Motor neuron (in vitro differentiated cells): ENCODE results near the gene P2RY1. TPM values are rescaled to one million over a fixed set of nuclear protein-coding genes. Genes with fewer than 3 reads are reported as not detected.
A peak's percentile ranks its signal among the peaks of the same experiment; 100 is the strongest.

Source experiments
- ATAC-seq, 8 experiments: fragments of 200-7000 bp; cut with Tn5 transposase; replicated peaks in 6 of 8; 2 replicates each; pipeline ENCODE4 v1.8.0; 2021; ENCODE audit warnings: mild to moderate bottlenecking in 8 of 8, moderate library complexity in 8 of 8
- H3K27ac ChIP-seq, 2 donors: fragments of 250-450 bp; sonication (Bioruptor Pico); 2 replicates each; pipeline ENCODE4 v1.9.0; 2021; ENCODE audit warnings: antibody characterized with exemption in 2 of 2, mild to moderate bottlenecking in 2 of 2, moderate library complexity in 1 of 2
- H3K4me1 ChIP-seq, 2 donors: fragments of 250-450 bp; sonication (Bioruptor Pico); replicated peaks in 1 of 2; 2 replicates each; pipeline ENCODE4 v1.6.1; 2021; ENCODE audit warnings: antibody characterized with exemption in 2 of 2, mild to moderate bottlenecking in 2 of 2, moderate library complexity in 1 of 2
- H3K4me3 ChIP-seq, 5 donors: fragments of 250-450 bp; sonication (Bioruptor Pico); 2 replicates each; pipeline ENCODE4 v1.9.0; 2021; ENCODE audit warnings: antibody characterized with exemption in 5 of 5, mild to moderate bottlenecking in 5 of 5, moderate library complexity in 4 of 5
- WGBS, 10 experiments: fragments of 450-650 bp; shearing (Covaris generic); methylation state at CpG; one replicate each; pipeline ENCODE4 v1.0.0; 2022; 5-methylcytosine and 5-hydroxymethylcytosine counted together
- in situ Hi-C, 9 experiments: fragments of 400-800 bp; cut with MboI; loops; one replicate each; pipeline ENCODE4 v1.15.0; 2021; ENCODE audit warnings: low sequenced_read_pairs in 9 of 9, low pct_unique_long_range_greater_than_20kb in 2 of 9; ENCODE audit not compliant: unreplicated experiment in 9 of 9
- total RNA-seq, 8 experiments: library from RNA; unstranded; fragments of 300-600 nt; gene quantifications; 2 replicates each; pipeline versions ENCODE4 v1.2.3 to v1.2.4, GENCODE V29; 2022

The P2RY1 gene, protein sequence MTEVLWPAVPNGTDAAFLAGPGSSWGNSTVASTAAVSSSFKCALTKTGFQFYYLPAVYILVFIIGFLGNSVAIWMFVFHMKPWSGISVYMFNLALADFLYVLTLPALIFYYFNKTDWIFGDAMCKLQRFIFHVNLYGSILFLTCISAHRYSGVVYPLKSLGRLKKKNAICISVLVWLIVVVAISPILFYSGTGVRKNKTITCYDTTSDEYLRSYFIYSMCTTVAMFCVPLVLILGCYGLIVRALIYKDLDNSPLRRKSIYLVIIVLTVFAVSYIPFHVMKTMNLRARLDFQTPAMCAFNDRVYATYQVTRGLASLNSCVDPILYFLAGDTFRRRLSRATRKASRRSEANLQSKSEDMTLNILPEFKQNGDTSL
- total RNA-seq: 10 to 100 TPM in 2 of 8 experiments, 1 to 10 TPM in 6; 1.5 to 15.3 (median 2.3) TPM

DNA sequence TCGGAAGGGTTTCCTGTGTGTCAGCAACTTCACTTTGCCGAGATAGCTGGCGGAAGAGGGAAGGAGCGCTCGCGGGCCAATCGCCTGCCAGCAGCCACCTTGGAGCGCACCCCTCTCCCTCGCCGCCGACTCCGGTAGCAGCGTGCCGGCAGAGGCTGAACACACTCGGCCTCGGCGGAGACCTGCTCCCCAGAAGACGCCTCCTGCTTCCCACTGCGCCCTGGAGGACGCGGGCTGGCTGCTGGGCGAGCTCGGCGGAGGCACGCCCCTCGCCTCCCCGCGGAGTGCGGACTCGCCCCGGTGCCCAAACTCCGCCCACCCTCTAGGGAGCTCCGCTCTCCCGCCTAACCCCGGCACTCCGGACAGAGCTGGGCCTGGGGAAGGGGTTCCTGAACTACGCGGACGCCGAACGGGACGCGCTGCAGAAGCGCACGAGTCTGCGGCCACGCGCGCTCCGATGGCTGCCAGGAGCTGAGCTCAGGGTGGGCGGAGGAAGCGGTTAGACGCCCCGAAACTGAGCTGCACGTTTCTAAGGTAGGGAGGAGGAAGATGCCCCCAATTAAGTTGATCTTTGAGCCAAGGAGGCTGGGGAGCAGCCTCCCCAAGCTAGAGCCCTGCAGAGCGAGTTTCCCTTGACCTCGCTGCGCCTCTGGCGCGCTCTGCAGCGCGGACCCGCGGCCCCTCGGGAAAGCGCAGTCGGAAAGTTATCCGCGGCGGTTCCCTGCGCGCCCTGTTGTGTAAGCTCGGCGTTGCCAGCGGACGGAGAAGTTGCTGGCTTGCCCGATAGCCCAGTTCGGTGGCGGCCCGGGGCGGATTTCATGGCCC, at the start of gene P2RY1:
Gene P2RY1, plus strand, starts transcription at position 356 of the 825 bp plus-strand sequence. CDS start 652 bp downstream, outside the sequence.
- H3K27ac ChIP-seq: peak within 1 kb of the TSS in 1 of 2 donors; percentile 30
- peak; percentile 80 to 90 (median 88) for ATAC-seq
- H3K4me3 ChIP-seq: peak within 1 kb of the TSS; percentile 48 to 74 (median 59)
- in situ Hi-C loops: no loop called here
- no peaks in the 10 kb centered on the region for H3K4me1 ChIP-seq
- WGBS, 10 experiments: 0 to 1% (median 0%) methylated on average over 1 to 39 of the region's 81 CpGs; no CpG with 5 or more reads in 5 of the 10 experiments

DNA sequence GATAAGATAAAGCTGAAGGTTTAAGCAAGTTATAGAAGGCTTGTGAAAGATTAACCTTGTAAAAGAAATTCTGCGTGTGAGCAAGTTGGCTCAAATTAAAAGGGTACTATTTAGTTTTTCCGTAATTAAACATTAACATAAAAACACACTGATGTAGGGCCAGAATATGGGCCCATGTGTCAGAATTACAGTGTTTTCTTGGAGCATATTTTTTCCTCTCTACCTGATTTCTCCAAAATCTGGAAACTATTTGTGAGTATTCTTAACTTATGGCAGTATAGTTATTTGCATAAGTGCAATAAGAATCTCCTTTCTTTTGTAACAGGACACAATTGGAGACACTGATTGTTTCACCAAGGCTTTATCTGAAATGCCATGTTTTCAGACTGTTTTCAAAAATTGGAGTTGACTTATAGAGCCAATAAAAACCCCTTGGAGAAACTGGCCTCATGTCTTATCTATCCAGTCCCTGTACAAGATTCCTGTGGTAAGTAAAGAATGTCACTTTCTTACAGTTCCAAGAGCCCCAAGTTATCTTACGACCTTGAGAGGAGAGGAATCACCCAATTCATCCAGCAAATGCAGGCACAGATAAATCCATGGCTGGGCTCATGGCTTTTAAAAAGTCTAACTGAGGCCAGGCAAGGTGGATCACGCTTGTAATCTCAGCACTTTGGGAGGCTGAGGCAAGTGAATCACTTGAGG, 47.8 kb upstream of the P2RY1 start:
- ATAC-seq: no peak
- Histone ChIP-seq H3K4me1 (peaks cover 0 to 6% of the 10 kb centered on the region in 2 donors), H3K27ac (no peak overlapping the region), H3K4me3 (no peak overlapping the region)
- in situ Hi-C loops: no loop called here
- WGBS, 10 experiments: 40 to 92% (median 52%) methylated on average over 2 to 4 of the region's 4 CpGs

DNA sequence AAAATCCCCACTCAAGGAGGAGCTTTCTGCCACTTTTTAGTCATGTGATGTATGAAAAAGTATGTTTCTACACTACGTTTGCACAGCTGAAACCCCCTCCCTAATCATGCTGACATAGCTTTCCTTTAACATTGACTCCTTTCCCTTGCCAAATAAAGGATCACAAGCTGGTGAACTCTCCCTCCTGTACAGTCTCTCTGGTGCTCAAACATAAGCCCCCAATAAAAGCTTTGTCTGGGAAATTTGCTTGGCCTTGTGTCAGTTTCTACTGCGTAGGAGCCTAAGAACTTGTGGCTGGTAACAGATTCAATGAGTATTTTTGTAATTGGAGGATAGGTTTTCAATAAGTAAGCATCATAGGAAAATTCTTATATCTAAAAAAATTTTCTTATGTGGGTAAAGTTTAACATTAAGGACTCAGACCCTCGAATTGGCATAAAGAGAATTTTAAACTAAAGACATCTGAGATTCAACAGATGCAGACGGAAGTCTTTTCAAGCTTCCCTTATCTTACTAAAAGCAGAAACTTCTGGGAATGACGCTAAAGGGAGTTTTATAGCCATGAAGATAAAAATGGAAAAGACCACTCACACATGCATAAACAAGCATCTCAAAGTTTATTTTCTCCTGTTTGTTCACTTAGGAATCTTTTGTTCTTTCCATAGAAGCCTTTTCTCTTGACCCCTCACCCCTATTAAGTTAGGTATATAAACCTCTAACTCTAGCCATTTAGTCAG, 44.1 kb upstream of the P2RY1 start:
- no peak for ATAC-seq
- WGBS, 10 experiments: 40 to 96% (median 65%) methylated on average over 2 to 5 of the region's 5 CpGs
- in situ Hi-C loops: no loop called here
- Histone ChIP-seq H3K4me1 (no peaks in the 10 kb centered on the region), H3K27ac (no peak overlapping the region), H3K4me3 (no peak overlapping the region)

DNA sequence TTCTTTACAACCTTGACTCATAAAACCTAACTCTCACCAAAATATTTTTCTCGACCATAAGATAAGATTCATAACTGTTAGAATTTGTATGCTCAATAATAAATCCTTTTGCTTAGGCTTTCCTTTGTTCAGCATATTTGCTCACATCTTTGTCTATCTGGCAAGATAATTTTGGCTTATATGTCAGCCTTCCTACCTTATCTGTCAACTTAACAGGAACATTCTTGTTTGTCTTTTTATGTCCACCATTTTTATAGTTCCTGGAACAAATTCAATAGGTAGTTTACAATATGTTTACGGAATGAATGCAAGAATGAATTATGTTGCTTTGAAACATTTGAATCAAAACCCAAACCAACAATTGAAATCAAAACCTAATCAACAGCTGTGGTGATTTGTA, 41.0 kb upstream of the P2RY1 start:
- Histone ChIP-seq H3K27ac (no peak overlapping the region), H3K4me1 (no peaks in the 10 kb centered on the region), H3K4me3 (no peak overlapping the region)
- in situ Hi-C loops: no loop called here
- no peak for ATAC-seq
- WGBS, 10 experiments: 53 to 100% (median 90%) methylated on average over 1 to 2 of the region's 2 CpGs

DNA sequence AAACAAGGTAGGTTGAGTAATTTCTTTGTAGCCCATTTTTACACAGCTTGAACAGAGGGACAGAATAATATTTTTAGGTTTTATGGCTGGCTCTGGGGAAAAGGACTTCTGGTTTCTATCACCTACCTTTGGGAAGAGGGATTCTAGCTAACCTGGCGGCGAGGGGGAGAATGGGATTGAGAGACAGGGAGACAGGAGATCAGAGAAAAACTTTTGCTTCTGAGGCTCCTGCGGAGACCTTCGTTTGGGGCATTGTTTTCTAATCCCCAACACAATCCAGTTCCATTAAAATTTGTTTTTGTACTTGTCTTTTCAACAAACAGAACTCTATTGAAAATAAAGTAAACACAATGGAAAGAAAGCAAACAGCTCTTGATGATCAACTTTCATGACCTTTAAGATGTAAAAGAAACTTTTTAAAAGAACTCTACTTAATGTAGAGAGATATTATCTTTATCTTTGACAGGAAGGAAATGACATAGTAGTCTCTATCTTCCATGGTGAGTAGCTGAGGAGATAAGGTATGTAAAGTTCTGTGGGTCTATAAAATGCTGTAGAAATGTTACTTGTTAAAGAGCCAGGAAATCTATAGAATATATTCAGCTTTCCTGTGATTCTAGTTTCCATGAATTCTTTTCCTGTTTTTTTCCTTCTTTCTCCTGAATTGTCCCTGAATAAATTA, 37.0 kb upstream of the P2RY1 start:
- in situ Hi-C loops: no loop called here
- WGBS, 10 experiments: 38 to 94% (median 70%) methylated on average over 2 to 4 of the region's 4 CpGs; no CpG with 5 or more reads in 2 of the 10 experiments
- Histone ChIP-seq H3K4me3 (no peak overlapping the region), H3K27ac (no peak overlapping the region), H3K4me1 (no peaks in the 10 kb centered on the region)
- no peak for ATAC-seq

DNA sequence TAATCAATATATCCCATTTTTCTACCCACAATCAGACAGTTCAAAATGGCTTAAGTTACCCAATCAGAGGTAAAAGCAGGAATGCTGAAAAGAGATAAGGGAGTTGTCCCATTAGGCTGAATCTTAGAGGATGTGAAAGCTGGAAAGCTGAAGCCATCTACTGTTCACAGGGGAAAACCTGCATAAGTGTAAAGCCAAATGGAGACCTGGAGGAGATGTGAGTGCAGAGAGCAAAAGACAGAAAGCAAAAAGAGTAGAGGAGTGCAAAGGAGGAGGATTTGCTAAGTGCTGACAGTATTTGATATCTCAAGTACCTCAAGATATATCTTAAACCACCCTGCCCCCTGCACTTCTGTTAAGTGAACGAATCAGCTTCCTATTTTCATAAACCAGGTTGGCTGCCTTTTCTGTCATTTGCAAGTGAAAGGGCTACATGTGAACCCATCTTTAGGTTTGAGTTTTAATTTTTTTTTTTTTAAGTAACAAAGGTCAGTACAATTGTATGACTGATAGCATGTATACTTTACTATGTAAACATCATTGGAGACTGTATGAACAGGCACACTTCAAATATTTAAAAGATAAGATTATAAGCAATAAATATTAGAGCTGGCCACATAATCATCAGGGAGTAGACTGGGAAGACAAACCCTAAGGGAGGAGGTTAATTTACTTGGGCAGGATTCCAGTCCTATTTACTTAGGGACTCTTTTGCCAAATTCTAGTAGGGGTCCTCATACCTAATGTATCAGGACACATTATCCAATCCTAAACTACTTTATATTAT, 22.8 kb upstream of the P2RY1 start:
- ATAC-seq: no peak
- no peaks in the 10 kb centered on the region for H3K4me1 ChIP-seq

DNA sequence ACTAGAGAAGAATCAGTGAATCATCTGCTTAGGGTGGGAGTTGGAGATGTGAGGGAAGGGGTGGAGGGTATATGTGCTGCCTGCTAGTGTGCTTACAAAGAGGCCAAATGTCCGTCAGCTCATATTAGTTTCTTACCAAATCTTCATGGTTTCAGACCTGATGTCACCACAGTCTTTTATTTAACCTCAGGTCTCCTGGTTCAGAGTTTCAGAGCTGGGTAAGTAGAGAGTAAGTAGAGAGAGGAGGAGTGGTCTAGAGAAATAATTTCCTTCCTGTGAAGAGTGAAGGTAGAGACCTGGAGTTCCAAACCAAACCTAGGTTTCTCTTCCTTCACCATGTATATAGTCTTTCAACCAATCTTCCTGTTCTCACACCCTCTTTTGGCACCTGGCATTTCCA, 17.5 kb upstream of the P2RY1 start:
- WGBS, 10 experiments: 60 to 75% methylated on average over 1 of the region's 1 CpG; no CpG with 5 or more reads in 8 of the 10 experiments
- ATAC-seq: no peak
- no peaks in the 10 kb centered on the region for H3K4me1 ChIP-seq
- H3K4me3 ChIP-seq: no peak overlapping the region
- in situ Hi-C loops: no loop called here
- H3K27ac ChIP-seq: no peak overlapping the region

More for the DNA sequence above, 22.8 kb upstream of the P2RY1 start:
- Histone ChIP-seq H3K4me3 (no peak overlapping the region), H3K27ac (no peak overlapping the region)
- WGBS, 10 experiments: 60 to 100% (median 83%) methylated on average over 1 of the region's 1 CpG; no CpG with 5 or more reads in 3 of the 10 experiments
- in situ Hi-C loops: no loop called here

DNA sequence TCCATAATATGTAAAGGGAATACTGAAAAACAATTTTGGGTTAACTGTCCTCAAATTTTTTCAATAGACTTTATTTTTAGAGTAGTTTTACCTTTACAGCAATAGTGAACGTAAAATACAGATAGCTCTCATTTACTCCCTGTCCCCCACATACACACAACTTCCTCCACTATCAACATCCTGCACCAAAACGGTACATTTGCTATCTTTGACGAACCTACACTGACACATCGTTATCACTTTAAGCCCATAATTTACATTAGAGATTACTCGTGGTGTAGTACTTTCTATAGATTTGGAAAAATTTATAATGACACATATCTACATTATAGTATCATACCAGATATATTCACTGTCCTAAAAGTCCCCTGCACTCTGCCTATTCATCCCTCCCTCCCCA, 16.9 kb upstream of the P2RY1 start:
- no peak overlapping the region for H3K27ac ChIP-seq
- H3K4me1 ChIP-seq: no peaks in the 10 kb centered on the region
- WGBS, 10 experiments: 36 to 93% (median 74%) methylated on average over 1 to 5 of the region's 5 CpGs
- ATAC-seq: no peak
- H3K4me3 ChIP-seq: no peak overlapping the region
- in situ Hi-C loops: no loop called here

DNA sequence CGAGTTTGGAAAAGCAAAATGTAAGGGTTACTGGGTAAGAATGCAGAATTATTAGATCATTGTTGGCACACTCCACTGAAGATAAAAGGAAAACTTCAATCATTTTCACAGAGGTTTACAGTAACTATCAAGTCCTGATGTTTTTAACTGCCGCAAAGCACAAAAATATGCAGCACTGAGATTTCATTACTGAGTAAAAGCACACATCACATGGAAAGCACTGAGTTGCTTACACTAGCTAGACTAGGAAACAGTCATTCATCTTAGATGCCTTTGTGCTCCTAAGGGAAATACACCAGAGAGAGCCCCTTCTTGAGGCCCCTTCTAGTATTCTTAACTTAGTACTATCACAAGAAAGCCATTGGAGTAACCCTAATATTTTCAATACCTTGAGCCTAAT, 11.8 kb upstream of the P2RY1 start:
- in situ Hi-C loops: no loop called here
- WGBS, 10 experiments: 33 to 100% (median 86%) methylated on average over 1 to 2 of the region's 2 CpGs; no CpG with 5 or more reads in 3 of the 10 experiments
- ATAC-seq: peak in 1 of 8 experiments; percentile 72
- Histone ChIP-seq H3K27ac (no peak overlapping the region), H3K4me3 (no peak overlapping the region), H3K4me1 (no peaks in the 10 kb centered on the region)

DNA sequence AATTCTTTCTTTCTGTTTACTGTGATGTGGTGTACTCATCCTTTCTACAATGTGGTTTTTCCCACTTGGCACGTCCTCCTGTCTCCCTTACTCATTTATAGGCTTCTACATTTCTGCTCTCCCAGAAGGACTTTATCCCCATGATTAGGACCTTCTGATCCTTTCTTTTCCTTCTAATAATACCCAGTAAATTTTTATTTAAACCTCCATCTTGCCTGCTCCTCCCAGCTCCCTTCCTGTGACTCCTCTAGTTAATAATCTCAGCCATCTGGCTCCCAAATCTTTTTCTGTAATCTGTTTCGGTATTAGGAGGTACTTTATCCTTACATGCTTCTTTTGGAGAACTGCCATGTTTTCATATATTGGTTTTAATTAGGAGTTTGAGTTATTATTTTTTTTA, 11.2 kb upstream of the P2RY1 start:
- H3K4me3 ChIP-seq: no peak overlapping the region
- 28 to 100% (median 91%) methylated on average over 1 to 2 of the region's 2 CpGs for WGBS, 10 experiments
- in situ Hi-C loops: no loop called here
- no peak for ATAC-seq
- H3K4me1 ChIP-seq: no peaks in the 10 kb centered on the region
- no peak overlapping the region for H3K27ac ChIP-seq

DNA sequence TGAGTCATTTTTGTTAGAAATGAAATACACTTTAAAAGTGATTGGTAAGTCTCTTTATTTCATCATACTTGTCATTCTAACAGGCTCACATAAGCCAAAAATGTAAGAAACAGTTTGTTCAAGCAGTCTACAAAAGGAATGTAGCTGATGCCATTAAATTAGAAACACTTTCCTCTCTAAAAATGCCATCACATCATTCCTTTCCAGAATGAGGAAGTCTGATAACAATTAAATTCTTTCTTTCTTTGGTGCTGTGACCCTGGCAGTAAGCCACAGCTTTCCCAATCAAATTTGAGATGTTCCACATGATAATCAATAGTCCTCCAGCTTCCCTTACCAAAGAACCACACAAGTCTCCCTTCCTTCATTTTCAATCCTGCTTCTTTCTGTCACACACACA, 9.4 kb upstream of the P2RY1 start:
- no peak for ATAC-seq
- no peak overlapping the region for H3K4me3 ChIP-seq
- in situ Hi-C loops: no loop called here
- H3K27ac ChIP-seq: no peak overlapping the region
- no peaks in the 10 kb centered on the region for H3K4me1 ChIP-seq

DNA sequence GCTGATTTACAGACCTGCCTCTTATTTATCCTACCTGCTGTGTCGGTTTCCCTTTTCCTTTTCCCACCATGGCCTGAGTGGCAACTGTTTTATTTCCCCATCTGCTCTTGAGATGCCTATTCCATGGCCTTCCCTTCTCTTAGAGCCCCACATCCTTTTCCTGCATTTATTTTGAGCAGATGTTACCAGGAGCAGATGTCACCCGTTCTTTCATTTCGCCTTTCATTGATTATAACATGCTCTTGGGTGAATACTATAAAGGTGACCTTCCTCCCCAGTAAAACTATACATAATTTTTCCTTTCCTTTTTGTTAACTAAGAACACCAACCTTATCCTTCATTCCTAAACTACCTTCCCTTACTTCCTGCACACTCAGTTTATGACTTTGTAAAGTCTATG, 8.5 kb upstream of the P2RY1 start:
- no peak overlapping the region for H3K27ac ChIP-seq
- in situ Hi-C loops: no loop called here
- ATAC-seq: no peak
- WGBS, 10 experiments: 8 to 100% (median 93%) methylated on average over 1 to 3 of the region's 3 CpGs
- H3K4me1 ChIP-seq: no peaks in the 10 kb centered on the region
- H3K4me3 ChIP-seq: no peak overlapping the region
